HepG2 (cell line): Measurements from ENCODE around the gene TMEM97. TPM values are rescaled to one million over a fixed set of nuclear protein-coding genes. Genes with fewer than 3 reads are reported as not detected.

Experiments
- ATF7-NPFF ChIP-seq: sonication (generic); formaldehyde crosslinking; IDR thresholded peaks from 2 replicates; pipeline ENCODE4 v1.8.1; 2023; ENCODE audit warnings: mild to moderate bottlenecking, low read depth, missing genetic modification reagents, moderate library complexity
- JUNB ChIP-seq: sonication (generic); formaldehyde crosslinking; IDR thresholded peaks from 2 replicates; pipeline ENCODE4 v1.8.0; 2022; ENCODE audit warnings: missing genetic modification reagents, mild to moderate bottlenecking, borderline replicate concordance
- RNF219 ChIP-seq: sonication (generic); formaldehyde crosslinking; IDR thresholded peaks from 2 replicates; pipeline ENCODE4 v1.5.0; 2020; ENCODE audit warnings: mild to moderate bottlenecking, missing genetic modification reagents
- SALL1 ChIP-seq: sonication (generic); formaldehyde crosslinking; IDR thresholded peaks from 2 replicates; pipeline ENCODE4 v1.8.0; 2022; ENCODE audit warnings: mild to moderate bottlenecking, missing genetic modification reagents
- SCMH1 ChIP-seq: sonication (generic); formaldehyde crosslinking; IDR thresholded peaks from 2 replicates; pipeline ENCODE4 v1.9.0; 2021; ENCODE audit warnings: missing genetic modification reagents, mild to moderate bottlenecking, borderline replicate concordance
- STAT5B ChIP-seq: sonication (generic); formaldehyde crosslinking; IDR thresholded peaks from 2 replicates; pipeline ENCODE4 v1.4.0; 2020; ENCODE audit warnings: missing genetic modification reagents
- WIZ ChIP-seq: sonication (generic); formaldehyde crosslinking; IDR thresholded peaks from 2 replicates; pipeline ENCODE4 v1.5.1; 2020; ENCODE audit warnings: mild to moderate bottlenecking, missing genetic modification reagents
- YEATS4 ChIP-seq: sonication (generic); formaldehyde crosslinking; IDR thresholded peaks from 2 replicates; pipeline ENCODE4 v1.4.0; 2020; ENCODE audit warnings: missing genetic modification reagents, borderline replicate concordance
- ZBTB20 ChIP-seq: sonication (generic); formaldehyde crosslinking; IDR thresholded peaks from 2 replicates; pipeline ENCODE4 v1.8.1; 2023; ENCODE audit warnings: missing genetic modification reagents, low read depth, mild to moderate bottlenecking, borderline replicate concordance
- ZNF253 ChIP-seq: sonication (generic); formaldehyde crosslinking; IDR thresholded peaks from 2 replicates; pipeline ENCODE4 v1.8.0; 2022; ENCODE audit warnings: mild to moderate bottlenecking, missing genetic modification reagents, borderline replicate concordance
- ZNF34 ChIP-seq: sonication (generic); formaldehyde crosslinking; IDR thresholded peaks from 2 replicates; pipeline ENCODE4 v1.4.0; 2020; ENCODE audit warnings: mild to moderate bottlenecking, missing genetic modification reagents, borderline replicate concordance
- ZNF468 ChIP-seq: sonication (generic); formaldehyde crosslinking; IDR thresholded peaks from 2 replicates; pipeline ENCODE4 v1.8.0; 2022; ENCODE audit warnings: mild to moderate bottlenecking, moderate library complexity, missing genetic modification reagents
- ZNF75D ChIP-seq: sonication (generic); formaldehyde crosslinking; IDR thresholded peaks from 2 replicates; pipeline ENCODE4 v1.8.1; 2023; ENCODE audit warnings: missing genetic modification reagents, mild to moderate bottlenecking, borderline replicate concordance
- ZSCAN29 ChIP-seq: sonication (generic); formaldehyde crosslinking; conservative IDR thresholded peaks from 2 replicates; pipeline ENCODE4 v1.4.0; 2020; ENCODE audit warnings: mild to moderate bottlenecking, missing genetic modification reagents
- polyA plus RNA-seq, 8 experiments: library from polyadenylated mRNA; depleted of rRNA in 3 of 8; stranded (reverse) in 7 of 8; unstranded in 1 of 8; fragments of >200 nt; fragmentation: Illumina TruSeq in 4 of 8; extraction: Trizol in 4 of 8; gene quantifications; 2 replicates each; pipeline versions ENCODE4 v1.2.1 to v1.2.3, GENCODE V29; 2011 to 2016; ENCODE audit warnings: low read depth in 4 of 8, missing spikeins in 1 of 8, mixed read lengths in 1 of 8; ENCODE audit not compliant: insufficient read depth in 1 of 8
- total RNA-seq, 5 experiments: library from RNA; depleted of rRNA; stranded (reverse); fragments of >200 nt; fragmentation: Illumina TruSeq; extraction: Trizol; gene quantifications; 2 replicates each; pipeline ENCODE4 v1.2.3, GENCODE V29; 2016; ENCODE audit warnings: low read depth in 1 of 5
- TF ChIP-seq, protein P1 (sequence below): sonication (generic); formaldehyde crosslinking; IDR thresholded peaks from 2 replicates; pipeline ENCODE4 v1.9.0; 2021; ENCODE audit warnings: mild to moderate bottlenecking, missing genetic modification reagents
- TF ChIP-seq, protein P2 (sequence below): sonication (generic); formaldehyde crosslinking; IDR thresholded peaks from 2 replicates; pipeline ENCODE4 v1.5.0; 2020; ENCODE audit warnings: missing genetic modification reagents

Gene TMEM97
- total and polyA plus RNA-seq, 2 of the 13 experiments (the other 11 are each of a cell fraction or from before 2014, with no cell fraction given), result 69.6 to 137 TPM

DNA sequence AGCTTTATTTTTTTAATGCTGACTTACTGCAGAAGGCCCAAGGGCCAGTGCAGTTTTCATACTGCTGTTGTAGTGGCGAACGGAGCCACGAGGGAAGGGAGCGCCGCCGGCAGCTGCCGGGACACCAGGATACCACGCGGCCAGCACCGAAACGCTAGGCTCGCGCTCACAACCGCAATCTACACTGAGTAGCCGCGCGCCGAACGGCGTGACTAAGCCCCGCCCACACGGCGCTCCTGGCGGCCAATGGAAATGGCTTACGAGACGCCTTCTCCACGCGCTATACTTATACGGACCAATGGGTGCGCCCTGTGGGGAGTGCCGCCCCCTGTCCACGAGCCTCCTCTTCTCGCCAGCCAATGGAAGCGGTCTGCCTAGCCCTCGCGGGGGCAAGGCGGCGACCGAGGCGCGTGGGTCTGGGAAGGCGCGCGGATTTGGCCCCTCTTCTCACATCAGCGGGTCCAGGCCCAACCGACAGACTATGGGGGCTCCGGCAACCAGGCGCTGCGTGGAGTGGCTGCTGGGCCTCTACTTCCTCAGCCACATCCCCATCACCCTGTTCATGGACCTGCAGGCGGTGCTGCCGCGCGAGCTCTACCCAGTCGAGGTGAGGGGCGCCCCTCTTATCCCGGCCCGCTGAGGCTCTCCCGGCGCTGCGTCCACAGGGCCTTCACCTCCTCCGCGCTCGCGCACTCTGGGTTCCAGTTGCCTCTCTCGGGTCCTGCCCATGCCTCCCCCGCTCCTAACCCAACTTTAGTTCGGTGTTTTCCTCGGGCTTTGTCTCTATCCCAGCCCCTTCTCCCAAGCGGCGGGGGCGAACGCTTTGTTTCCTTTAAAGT lies at the start of gene TMEM97 (continued):
- TF ChIP-seq, protein P1, sequence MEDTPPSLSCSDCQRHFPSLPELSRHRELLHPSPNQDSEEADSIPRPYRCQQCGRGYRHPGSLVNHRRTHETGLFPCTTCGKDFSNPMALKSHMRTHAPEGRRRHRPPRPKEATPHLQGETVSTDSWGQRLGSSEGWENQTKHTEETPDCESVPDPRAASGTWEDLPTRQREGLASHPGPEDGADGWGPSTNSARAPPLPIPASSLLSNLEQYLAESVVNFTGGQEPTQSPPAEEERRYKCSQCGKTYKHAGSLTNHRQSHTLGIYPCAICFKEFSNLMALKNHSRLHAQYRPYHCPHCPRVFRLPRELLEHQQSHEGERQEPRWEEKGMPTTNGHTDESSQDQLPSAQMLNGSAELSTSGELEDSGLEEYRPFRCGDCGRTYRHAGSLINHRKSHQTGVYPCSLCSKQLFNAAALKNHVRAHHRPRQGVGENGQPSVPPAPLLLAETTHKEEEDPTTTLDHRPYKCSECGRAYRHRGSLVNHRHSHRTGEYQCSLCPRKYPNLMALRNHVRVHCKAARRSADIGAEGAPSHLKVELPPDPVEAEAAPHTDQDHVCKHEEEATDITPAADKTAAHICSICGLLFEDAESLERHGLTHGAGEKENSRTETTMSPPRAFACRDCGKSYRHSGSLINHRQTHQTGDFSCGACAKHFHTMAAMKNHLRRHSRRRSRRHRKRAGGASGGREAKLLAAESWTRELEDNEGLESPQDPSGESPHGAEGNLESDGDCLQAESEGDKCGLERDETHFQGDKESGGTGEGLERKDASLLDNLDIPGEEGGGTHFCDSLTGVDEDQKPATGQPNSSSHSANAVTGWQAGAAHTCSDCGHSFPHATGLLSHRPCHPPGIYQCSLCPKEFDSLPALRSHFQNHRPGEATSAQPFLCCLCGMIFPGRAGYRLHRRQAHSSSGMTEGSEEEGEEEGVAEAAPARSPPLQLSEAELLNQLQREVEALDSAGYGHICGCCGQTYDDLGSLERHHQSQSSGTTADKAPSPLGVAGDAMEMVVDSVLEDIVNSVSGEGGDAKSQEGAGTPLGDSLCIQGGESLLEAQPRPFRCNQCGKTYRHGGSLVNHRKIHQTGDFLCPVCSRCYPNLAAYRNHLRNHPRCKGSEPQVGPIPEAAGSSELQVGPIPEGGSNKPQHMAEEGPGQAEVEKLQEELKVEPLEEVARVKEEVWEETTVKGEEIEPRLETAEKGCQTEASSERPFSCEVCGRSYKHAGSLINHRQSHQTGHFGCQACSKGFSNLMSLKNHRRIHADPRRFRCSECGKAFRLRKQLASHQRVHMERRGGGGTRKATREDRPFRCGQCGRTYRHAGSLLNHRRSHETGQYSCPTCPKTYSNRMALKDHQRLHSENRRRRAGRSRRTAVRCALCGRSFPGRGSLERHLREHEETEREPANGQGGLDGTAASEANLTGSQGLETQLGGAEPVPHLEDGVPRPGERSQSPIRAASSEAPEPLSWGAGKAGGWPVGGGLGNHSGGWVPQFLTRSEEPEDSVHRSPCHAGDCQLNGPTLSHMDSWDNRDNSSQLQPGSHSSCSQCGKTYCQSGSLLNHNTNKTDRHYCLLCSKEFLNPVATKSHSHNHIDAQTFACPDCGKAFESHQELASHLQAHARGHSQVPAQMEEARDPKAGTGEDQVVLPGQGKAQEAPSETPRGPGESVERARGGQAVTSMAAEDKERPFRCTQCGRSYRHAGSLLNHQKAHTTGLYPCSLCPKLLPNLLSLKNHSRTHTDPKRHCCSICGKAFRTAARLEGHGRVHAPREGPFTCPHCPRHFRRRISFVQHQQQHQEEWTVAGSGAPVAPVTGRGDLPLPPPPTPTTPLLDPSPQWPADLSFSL, result no peak
- peak; percentile 50; the same call in 1 of the 2 replicates for TF ChIP-seq ATF7-NPFF (CRISPR knock-in tag)
- TF ChIP-seq JUNB (CRISPR knock-in tag), result no peak
- TF ChIP-seq ZNF34 (CRISPR knock-in tag), result no peak
- no peak for TF ChIP-seq STAT5B (CRISPR knock-in tag)
- no peak for TF ChIP-seq SCMH1 (CRISPR knock-in tag)
- 0 out of 2 replicates have a peak, but pooled peaks have one; percentile 60 for TF ChIP-seq ZSCAN29
- no peak; the same call in 1 of the 2 replicates for TF ChIP-seq ZBTB20 (CRISPR knock-in tag)
- peak; percentile 68; the same call in 1 of the 2 replicates for TF ChIP-seq YEATS4 (CRISPR knock-in tag)
- peak; percentile 94 for TF ChIP-seq ZNF468 (CRISPR knock-in tag)
- TF ChIP-seq SALL1 (CRISPR knock-in tag), result peak; percentile 81
- no peak for TF ChIP-seq RNF219
- no peak; the same call in 1 of the 2 replicates for TF ChIP-seq WIZ (CRISPR knock-in tag)
- TF ChIP-seq, protein P2, sequence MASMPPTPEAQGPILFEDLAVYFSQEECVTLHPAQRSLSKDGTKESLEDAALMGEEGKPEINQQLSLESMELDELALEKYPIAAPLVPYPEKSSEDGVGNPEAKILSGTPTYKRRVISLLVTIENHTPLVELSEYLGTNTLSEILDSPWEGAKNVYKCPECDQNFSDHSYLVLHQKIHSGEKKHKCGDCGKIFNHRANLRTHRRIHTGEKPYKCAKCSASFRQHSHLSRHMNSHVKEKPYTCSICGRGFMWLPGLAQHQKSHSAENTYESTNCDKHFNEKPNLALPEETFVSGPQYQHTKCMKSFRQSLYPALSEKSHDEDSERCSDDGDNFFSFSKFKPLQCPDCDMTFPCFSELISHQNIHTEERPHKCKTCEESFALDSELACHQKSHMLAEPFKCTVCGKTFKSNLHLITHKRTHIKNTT (CRISPR knock-in tag), result no peak
- TF ChIP-seq ZNF253, result peak; percentile 84
- no peak; the same call in 1 of the 2 replicates for TF ChIP-seq ZNF75D (CRISPR knock-in tag)
